Vagina (tissue), 2 donors: ENCODE data around the gene EDRF1.

Source experiments
- POLR2A ChIP-seq, 2 donors: fragments of 450-650 bp; IDR thresholded peaks; one replicate each; pipeline ENCODE4 v1.6.1; 2017; ENCODE audit warnings: antibody characterized with exemption in 2 of 2, mild to moderate bottlenecking in 2 of 2, moderate library complexity in 2 of 2
- POLR2AphosphoS5 ChIP-seq, 2 donors: sonication (generic); formaldehyde crosslinking; IDR thresholded peaks; one replicate each; pipeline ENCODE4 v1.9.0; 2017; ENCODE audit warnings: antibody characterized with exemption in 2 of 2, mild to moderate bottlenecking in 2 of 2, low read depth in 1 of 2; ENCODE audit not compliant: insufficient read depth in 1 of 2
- TF ChIP-seq, protein P1 (sequence below), 3 experiments: fragments of 450-650 bp in 2 of 3; fragments of 200-600 bp in 1 of 3; sonication (generic) in 1 of 3; IDR thresholded peaks; one replicate each; pipeline ENCODE4 v1.5.1; 2017 to 2019; ENCODE audit warnings: antibody characterized with exemption in 3 of 3, mild to moderate bottlenecking in 2 of 3, moderate library complexity in 2 of 3

DNA sequence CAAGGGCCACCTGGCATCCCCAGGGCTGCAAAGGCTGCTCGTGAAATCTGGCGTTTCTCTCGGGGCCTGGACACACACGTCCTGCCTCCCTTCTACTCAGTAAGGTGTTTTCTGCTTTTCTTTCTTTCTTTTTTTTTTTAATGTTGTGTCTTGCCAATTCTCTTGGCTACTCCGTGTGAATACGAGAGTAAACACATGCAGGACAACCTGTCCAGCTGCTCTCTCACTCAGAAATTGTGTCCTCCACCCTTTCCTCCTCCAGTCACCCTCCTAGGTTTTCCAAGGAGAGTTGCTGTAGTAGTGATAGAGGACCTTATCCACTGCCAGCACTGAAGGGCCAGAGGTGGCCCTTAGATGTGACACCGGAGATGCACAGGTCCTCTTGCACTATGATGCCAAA, 35.7 kb upstream of the EDRF1 start:
- TF ChIP-seq, protein P1, sequence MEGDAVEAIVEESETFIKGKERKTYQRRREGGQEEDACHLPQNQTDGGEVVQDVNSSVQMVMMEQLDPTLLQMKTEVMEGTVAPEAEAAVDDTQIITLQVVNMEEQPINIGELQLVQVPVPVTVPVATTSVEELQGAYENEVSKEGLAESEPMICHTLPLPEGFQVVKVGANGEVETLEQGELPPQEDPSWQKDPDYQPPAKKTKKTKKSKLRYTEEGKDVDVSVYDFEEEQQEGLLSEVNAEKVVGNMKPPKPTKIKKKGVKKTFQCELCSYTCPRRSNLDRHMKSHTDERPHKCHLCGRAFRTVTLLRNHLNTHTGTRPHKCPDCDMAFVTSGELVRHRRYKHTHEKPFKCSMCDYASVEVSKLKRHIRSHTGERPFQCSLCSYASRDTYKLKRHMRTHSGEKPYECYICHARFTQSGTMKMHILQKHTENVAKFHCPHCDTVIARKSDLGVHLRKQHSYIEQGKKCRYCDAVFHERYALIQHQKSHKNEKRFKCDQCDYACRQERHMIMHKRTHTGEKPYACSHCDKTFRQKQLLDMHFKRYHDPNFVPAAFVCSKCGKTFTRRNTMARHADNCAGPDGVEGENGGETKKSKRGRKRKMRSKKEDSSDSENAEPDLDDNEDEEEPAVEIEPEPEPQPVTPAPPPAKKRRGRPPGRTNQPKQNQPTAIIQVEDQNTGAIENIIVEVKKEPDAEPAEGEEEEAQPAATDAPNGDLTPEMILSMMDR (IDR thresholded peaks at IDR 0.05): no peak
- TF ChIP-seq POLR2A (IDR thresholded peaks at IDR 0.05) (no peak), POLR2AphosphoS5 (IDR thresholded peaks at IDR 0.05; ENCODE audit: insufficient read depth in 1 of 2, low read depth in 1 of 2) (no peak)
